Neural crest cell (in vitro differentiated cells): ENCODE data around the gene BCL7A. TPM values are rescaled to one million over a fixed set of nuclear protein-coding genes. Genes with fewer than 3 reads are reported as not detected.
A peak's percentile ranks its signal among the peaks of the same experiment; 100 is the strongest.

ENCODE experiments used
- DNase-seq: peaks from one replicate; pipeline ENCODE4 v3.0.0; 2021; ENCODE audit warnings: low read depth, mixed read lengths, low spot score
- H3K27ac Mint-ChIP-seq: one replicate; pipeline ENCODE4 v1.8.0; 2021; ENCODE audit warnings: mild to moderate bottlenecking, mixed read lengths; ENCODE audit not compliant: unreplicated experiment
- H3K27me3 Mint-ChIP-seq: 2 replicates; pipeline ENCODE4 v1.8.0; 2021; ENCODE audit warnings: low read depth, mild to moderate bottlenecking, mixed read lengths
- H3K36me3 Mint-ChIP-seq: 2 replicates; pipeline ENCODE4 v1.8.0; 2021; ENCODE audit warnings: low read depth, mild to moderate bottlenecking, mixed read lengths
- H3K4me1 Mint-ChIP-seq: 2 replicates; pipeline ENCODE4 v1.8.0; 2021; ENCODE audit warnings: mixed read lengths
- H3K4me3 Mint-ChIP-seq: one replicate; pipeline ENCODE4 v1.8.0; 2021; ENCODE audit warnings: mild to moderate bottlenecking, mixed read lengths
- H3K9me3 Mint-ChIP-seq: 2 replicates; pipeline ENCODE4 v1.8.0; 2021; ENCODE audit warnings: mixed read lengths
- CTCF ChIP-seq: fragments of 200-600 bp; sonication (generic); conservative IDR thresholded peaks from 2 replicates; pipeline ENCODE4 v1.5.0; 2021; ENCODE audit warnings: antibody characterized with exemption, mild to moderate bottlenecking
- total RNA-seq: library from RNA; stranded (reverse); gene quantifications from 2 replicates; pipeline ENCODE4 v1.2.1, GENCODE V29; 2021

The BCL7A gene
- total RNA-seq, 1 donor from 2014 or later, result 57.4 TPM

DNA sequence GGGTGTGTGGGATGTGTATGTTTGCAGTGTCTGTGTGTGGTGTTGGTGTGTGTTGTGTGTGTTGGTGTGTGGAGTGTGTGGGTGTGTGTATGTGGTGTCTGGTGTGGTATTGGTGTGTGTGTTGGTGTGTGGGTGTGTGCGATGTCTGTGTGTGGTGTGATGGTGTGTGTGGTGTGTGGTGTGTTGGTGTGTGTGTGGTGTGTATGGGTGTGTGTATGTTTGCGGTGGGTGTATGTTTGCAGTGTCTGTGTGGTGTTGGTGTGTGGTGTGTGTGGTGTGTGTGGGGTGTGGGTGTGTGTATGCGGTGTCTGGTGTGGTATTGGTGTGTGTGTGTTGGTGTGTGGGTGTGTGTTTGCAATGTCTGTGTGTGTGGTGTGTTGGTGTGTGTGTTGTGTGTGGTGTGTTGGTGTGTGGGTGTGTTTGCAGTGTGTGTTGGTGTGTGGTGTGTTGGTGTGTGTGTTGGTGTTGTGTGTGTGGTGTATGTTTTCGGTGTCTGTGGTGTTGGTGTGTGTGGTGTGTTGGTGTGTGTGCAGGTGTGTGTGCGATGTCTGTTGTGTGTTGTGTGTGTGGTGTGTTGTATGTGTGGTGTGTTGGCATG lies 72.6 kb downstream of the BCL7A start:
- no peak overlapping the region for H3K27ac Mint-ChIP-seq
- no peaks in the 10 kb centered on the region for H3K27me3 Mint-ChIP-seq
- no peaks in the 10 kb centered on the region for H3K9me3 Mint-ChIP-seq
- no peak for TF ChIP-seq CTCF
- no peak for DNase-seq
- no peak overlapping the region for H3K4me3 Mint-ChIP-seq
- H3K36me3 Mint-ChIP-seq, result no peaks in the 10 kb centered on the region
- peaks cover 42% of the 10 kb centered on the region for H3K4me1 Mint-ChIP-seq

- no peak overlapping the region for H3K4me3 Mint-ChIP-seq
- peaks cover 42% of the 10 kb centered on the region for H3K4me1 Mint-ChIP-seq
- no peaks in the 10 kb centered on the region for H3K9me3 Mint-ChIP-seq
- no peak for TF ChIP-seq CTCF
- no peak overlapping the region for H3K27ac Mint-ChIP-seq
- H3K36me3 Mint-ChIP-seq, result no peaks in the 10 kb centered on the region
- no peaks in the 10 kb centered on the region for H3K27me3 Mint-ChIP-seq
- DNase-seq, result no peak
These were observed 73.3 kb downstream of the BCL7A start for GRCh38 chr12:122094735-122095631.

DNA sequence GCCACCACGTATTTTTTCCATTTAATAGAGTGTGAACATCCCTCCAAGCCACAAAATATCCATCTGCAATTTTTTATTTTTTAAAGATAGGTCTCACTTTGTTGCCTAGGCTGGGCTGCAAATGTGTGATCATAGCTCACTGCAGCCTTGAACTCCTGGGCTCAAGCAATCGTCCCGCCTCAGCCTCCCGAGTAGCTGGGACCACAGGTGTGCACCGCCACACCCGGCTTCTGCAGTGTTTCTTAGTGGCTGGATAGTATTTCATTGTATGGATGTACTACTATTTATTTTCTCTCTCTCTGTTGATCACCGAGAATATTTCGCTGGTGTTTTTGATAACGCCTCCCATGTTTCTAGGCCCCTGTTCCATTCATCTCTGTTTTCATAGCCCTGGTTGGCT lies 74.3 kb downstream of the BCL7A start:
- no peaks in the 10 kb centered on the region for H3K27me3 Mint-ChIP-seq
- peaks cover 43% of the 10 kb centered on the region for H3K4me1 Mint-ChIP-seq
- TF ChIP-seq CTCF, result no peak
- H3K27ac Mint-ChIP-seq, result no peak overlapping the region
- H3K4me3 Mint-ChIP-seq, result no peak overlapping the region
- H3K36me3 Mint-ChIP-seq, result no peaks in the 10 kb centered on the region
- DNase-seq, result no peak
- no peaks in the 10 kb centered on the region for H3K9me3 Mint-ChIP-seq

DNA sequence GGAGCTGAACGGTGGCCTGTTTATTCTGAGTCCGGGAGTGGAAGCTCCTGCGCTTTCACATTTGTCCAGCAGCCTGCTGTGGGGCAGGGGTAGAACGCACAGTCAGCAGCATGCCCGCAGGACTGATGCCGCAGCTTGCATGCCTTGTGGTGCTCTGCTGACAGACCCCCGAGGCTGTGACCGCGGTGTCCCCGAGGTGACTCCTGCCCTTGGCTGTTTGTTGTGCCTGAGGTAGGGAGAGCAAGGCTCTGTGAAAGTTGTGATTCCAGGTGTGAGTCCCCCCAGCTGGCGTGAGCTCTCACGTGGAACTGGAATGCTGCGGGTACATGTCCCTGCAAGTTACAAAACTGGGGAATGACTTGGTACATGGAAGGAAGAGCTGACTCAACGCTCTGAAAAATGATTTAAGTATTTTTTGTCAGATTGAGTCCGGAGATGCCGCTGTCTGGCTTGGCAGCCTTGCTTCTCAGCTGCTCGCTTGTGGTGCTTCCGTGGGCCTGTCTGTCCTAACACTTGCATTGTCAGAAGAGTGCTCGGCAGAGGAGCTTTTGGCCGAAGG lies 75.0 kb downstream of the BCL7A start:
- H3K27me3 Mint-ChIP-seq, result no peaks in the 10 kb centered on the region
- peaks cover 39% of the 10 kb centered on the region for H3K4me1 Mint-ChIP-seq
- no peak for DNase-seq
- no peaks in the 10 kb centered on the region for H3K9me3 Mint-ChIP-seq
- H3K36me3 Mint-ChIP-seq, result no peaks in the 10 kb centered on the region
- H3K4me3 Mint-ChIP-seq, result no peak overlapping the region
- no peak for TF ChIP-seq CTCF
- H3K27ac Mint-ChIP-seq, result peak overlapping the region; percentile 13

DNA sequence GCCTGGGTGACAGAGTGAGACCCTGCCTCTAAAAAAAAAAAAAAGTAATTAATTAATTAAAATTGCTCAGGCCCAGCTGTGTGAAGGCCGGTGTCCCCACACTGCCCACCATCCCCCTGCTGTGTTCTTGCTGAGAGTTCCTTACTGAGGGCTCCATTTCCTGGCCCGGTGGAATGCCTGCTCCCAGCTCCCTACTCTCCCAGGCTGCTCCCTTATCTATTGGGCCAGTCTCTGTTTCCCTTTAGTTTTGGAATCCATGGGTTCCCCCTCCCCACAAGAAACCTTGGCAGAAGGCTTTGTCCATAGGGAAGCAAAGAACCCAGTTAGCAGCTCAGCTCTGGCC lies 75.9 kb downstream of the BCL7A start:
- Mint-ChIP-seq H3K27ac (peak overlapping the region; percentile 96), H3K9me3 (no peaks in the 10 kb centered on the region)

More for the DNA sequence above, 75.9 kb downstream of the BCL7A start:
- no peak for DNase-seq
- H3K36me3 Mint-ChIP-seq, result peaks cover 3% of the 10 kb centered on the region
- H3K4me1 Mint-ChIP-seq, result peaks cover 39% of the 10 kb centered on the region
- H3K27me3 Mint-ChIP-seq, result no peaks in the 10 kb centered on the region
- no peak for TF ChIP-seq CTCF
- peak overlapping the region; percentile 18 for H3K4me3 Mint-ChIP-seq
